ENCODE measurements around the gene FN3KRP. TPM values are rescaled to one million over a fixed set of nuclear protein-coding genes. Genes with fewer than 3 reads are reported as not detected.

FN3KRP gene
- total and polyA plus RNA-seq, 2 experiments from 2014 or later: 18.6 to 38.7 TPM

DNA sequence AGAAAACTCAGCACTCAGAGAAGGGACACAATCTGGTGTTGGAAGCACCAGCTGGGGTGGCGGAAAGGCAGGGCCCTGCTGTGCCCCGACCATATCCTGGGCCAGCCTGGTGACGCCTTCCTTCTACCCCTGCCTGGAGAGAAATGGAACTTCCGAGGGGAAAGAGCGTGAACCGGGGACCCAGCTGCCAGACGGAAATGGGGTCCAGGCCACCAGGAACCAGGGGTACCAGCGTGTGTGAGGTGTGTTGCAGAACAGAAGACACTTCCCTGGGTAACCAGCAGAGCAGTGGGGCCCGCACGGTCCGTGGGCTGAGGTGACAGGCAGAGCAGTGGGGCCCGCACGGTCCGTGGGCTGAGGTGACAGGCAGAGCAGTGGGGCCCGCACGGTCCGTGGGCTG lies 24.8 kb upstream of the FN3KRP start:
- no peak overlapping the region for H3K27ac ChIP-seq
- H3K4me1 ChIP-seq (ENCODE audit: low read depth): no peaks in the 10 kb centered on the region
- H3K36me3 ChIP-seq: no peaks in the 10 kb centered on the region
- H3K9me3 ChIP-seq (ENCODE audit: low read depth): no peaks in the 10 kb centered on the region
- H3K27me3 ChIP-seq: peaks cover 9% of the 10 kb centered on the region
- DNase-seq (ENCODE audit: low read depth in 1 of 2, low spot score in 1 of 2): no peak
- H3K4me3 ChIP-seq: no peak overlapping the region
- TF ChIP-seq, protein P1, sequence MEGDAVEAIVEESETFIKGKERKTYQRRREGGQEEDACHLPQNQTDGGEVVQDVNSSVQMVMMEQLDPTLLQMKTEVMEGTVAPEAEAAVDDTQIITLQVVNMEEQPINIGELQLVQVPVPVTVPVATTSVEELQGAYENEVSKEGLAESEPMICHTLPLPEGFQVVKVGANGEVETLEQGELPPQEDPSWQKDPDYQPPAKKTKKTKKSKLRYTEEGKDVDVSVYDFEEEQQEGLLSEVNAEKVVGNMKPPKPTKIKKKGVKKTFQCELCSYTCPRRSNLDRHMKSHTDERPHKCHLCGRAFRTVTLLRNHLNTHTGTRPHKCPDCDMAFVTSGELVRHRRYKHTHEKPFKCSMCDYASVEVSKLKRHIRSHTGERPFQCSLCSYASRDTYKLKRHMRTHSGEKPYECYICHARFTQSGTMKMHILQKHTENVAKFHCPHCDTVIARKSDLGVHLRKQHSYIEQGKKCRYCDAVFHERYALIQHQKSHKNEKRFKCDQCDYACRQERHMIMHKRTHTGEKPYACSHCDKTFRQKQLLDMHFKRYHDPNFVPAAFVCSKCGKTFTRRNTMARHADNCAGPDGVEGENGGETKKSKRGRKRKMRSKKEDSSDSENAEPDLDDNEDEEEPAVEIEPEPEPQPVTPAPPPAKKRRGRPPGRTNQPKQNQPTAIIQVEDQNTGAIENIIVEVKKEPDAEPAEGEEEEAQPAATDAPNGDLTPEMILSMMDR (IDR thresholded peaks at IDR 0.05; ENCODE audit: low read depth, low read length): no peak

- no peaks in the 10 kb centered on the region for H3K4me1 ChIP-seq (ENCODE audit: low read depth)
- no peak for DNase-seq (ENCODE audit: low read depth in 1 of 2, low spot score in 1 of 2)
- no peaks in the 10 kb centered on the region for H3K9me3 ChIP-seq (ENCODE audit: low read depth)
- H3K36me3 ChIP-seq: no peaks in the 10 kb centered on the region
- no peak overlapping the region for H3K4me3 ChIP-seq
- peaks cover 14% of the 10 kb centered on the region for H3K27me3 ChIP-seq
- H3K27ac ChIP-seq: no peak overlapping the region
- TF ChIP-seq, protein P1 (IDR thresholded peaks at IDR 0.05; ENCODE audit: low read depth, low read length): no peak
These were observed 24.2 kb upstream of the FN3KRP start for GRCh38 chr17:82692268-82692667.

GRCh38 chr17:82693168-82693867 lies 23.2 kb upstream of the FN3KRP start:
- Histone ChIP-seq H3K27me3 (peaks cover 23% of the 10 kb centered on the region), H3K4me3 (no peak overlapping the region), H3K27ac (no peak overlapping the region), H3K4me1 (ENCODE audit: low read depth) (no peaks in the 10 kb centered on the region), H3K9me3 (ENCODE audit: low read depth) (no peaks in the 10 kb centered on the region), H3K36me3 (no peaks in the 10 kb centered on the region)
- no peak for DNase-seq (ENCODE audit: low read depth in 1 of 2, low spot score in 1 of 2)
- TF ChIP-seq, protein P1 (IDR thresholded peaks at IDR 0.05; ENCODE audit: low read depth, low read length): no peak

DNA sequence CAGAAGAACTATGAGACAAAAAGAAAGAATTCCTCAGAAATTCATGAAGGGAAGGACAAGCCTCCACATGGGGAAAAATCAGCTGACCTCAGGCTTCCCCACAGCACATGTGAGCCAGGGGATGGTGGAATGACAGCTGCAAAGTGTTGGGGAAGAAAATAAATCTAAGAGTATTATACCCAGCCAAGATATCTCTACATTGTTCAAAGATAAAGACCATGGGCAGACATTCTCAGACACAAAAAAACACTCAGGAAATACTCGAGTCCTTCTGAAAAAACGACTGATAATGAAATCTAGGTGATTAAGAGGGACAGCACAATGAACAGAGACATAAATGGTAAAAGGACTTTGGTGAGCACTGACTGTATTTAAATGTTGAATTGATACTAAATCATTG lies 21.9 kb upstream of the FN3KRP start:
- H3K9me3 ChIP-seq (ENCODE audit: low read depth): no peaks in the 10 kb centered on the region

GRCh38 chr17:82696259-82696658 lies 20.2 kb upstream of the FN3KRP start:
- no peaks in the 10 kb centered on the region for H3K36me3 ChIP-seq
- H3K9me3 ChIP-seq (ENCODE audit: low read depth): no peaks in the 10 kb centered on the region
- peaks cover 33% of the 10 kb centered on the region for H3K27me3 ChIP-seq
- H3K4me3 ChIP-seq: no peak overlapping the region
- no peaks in the 10 kb centered on the region for H3K4me1 ChIP-seq (ENCODE audit: low read depth)
- H3K27ac ChIP-seq: no peak overlapping the region
- TF ChIP-seq, protein P1 (IDR thresholded peaks at IDR 0.05; ENCODE audit: low read depth, low read length): no peak
- no peak for DNase-seq (ENCODE audit: low read depth in 1 of 2, low spot score in 1 of 2)

More for the DNA sequence above, 21.9 kb upstream of the FN3KRP start:
- Histone ChIP-seq H3K36me3 (no peaks in the 10 kb centered on the region), H3K4me3 (no peak overlapping the region), H3K27me3 (peaks cover 27% of the 10 kb centered on the region), H3K27ac (no peak overlapping the region), H3K4me1 (ENCODE audit: low read depth) (no peaks in the 10 kb centered on the region)
- DNase-seq (ENCODE audit: low read depth in 1 of 2, low spot score in 1 of 2): no peak
- TF ChIP-seq, protein P1 (IDR thresholded peaks at IDR 0.05; ENCODE audit: low read depth, low read length): no peak
